ENCODE results near the gene AWAT1.

GRCh38 chrX:70208479-70208878 lies 26.0 kb upstream of the AWAT1 start:
- TF ChIP-seq CTCF (IDR thresholded peaks at IDR 0.05; ENCODE audit: borderline replicate concordance, extremely low read depth, low read length, poor library complexity, severe bottlenecking) (no peak), EZH2 (IDR thresholded peaks at IDR 0.05; ENCODE audit: borderline replicate concordance, low read depth, low read length, severe bottlenecking) (no peak)
